HG02759 (cell line): Measurements from ENCODE around the gene CYBRD1.
"Not testable (repeated sequence)": the region's sequence is repeated elsewhere in the genome, so short reads cannot be mapped to it uniquely, and the experiment has no call there.

Experiments
- ATAC-seq: cut with Tn5 transposase; IDR thresholded peaks from one replicate; pipeline ENCODE4 v1.9.1; 2021; ENCODE audit warnings: mild to moderate bottlenecking, moderate library complexity; ENCODE audit not compliant: unreplicated experiment

The CYBRD1 gene

GRCh38 chr2:171514908-171515582 lies 7.2 kb upstream of the CYBRD1 start:
- no peak for ATAC-seq

GRCh38 chr2:171515672-171516298 lies 6.5 kb upstream of the CYBRD1 start:
- ATAC-seq, result no peak

GRCh38 chr2:171516793-171517192 lies 5.5 kb upstream of the CYBRD1 start:
- no peak for ATAC-seq

GRCh38 chr2:171520471-171520870 lies 1.8 kb upstream of the CYBRD1 start:
- ATAC-seq, result no peak

- ATAC-seq, result no peak
These were observed 768 bp upstream of the CYBRD1 start for GRCh38 chr2:171521361-171522051.

- peak; percentile 33 for ATAC-seq
These were observed 464 bp downstream of the CYBRD1 start for GRCh38 chr2:171522788-171523087.

GRCh38 chr2:171523088-171524017 lies 1.1 kb downstream of the CYBRD1 start:
- peak; percentile 45 for ATAC-seq

- ATAC-seq, result no peak
These were observed 1.7 kb downstream of the CYBRD1 start for GRCh38 chr2:171524018-171524401.

- no peak for ATAC-seq
These were observed 7.6 kb downstream of the CYBRD1 start for GRCh38 chr2:171529914-171530313.

- ATAC-seq, result no peak
These were observed 8.1 kb downstream of the CYBRD1 start for GRCh38 chr2:171530378-171530777.

- not testable (repeated sequence) for ATAC-seq
These were observed 8.6 kb downstream of the CYBRD1 start for GRCh38 chr2:171530859-171531258.

GRCh38 chr2:171531291-171531690 lies 9.0 kb downstream of the CYBRD1 start:
- no peak for ATAC-seq

- ATAC-seq, result no peak
These were observed 9.7 kb downstream of the CYBRD1 start for GRCh38 chr2:171531836-171532450.

GRCh38 chr2:171533331-171533730 lies 11.1 kb downstream of the CYBRD1 start:
- no peak for ATAC-seq

GRCh38 chr2:171535528-171535927 lies 13.3 kb downstream of the CYBRD1 start:
- ATAC-seq, result not testable (repeated sequence)

GRCh38 chr2:171540437-171540836 lies 18.2 kb downstream of the CYBRD1 start:
- no peak for ATAC-seq

GRCh38 chr2:171541202-171541887 lies 19.1 kb downstream of the CYBRD1 start:
- no peak for ATAC-seq

GRCh38 chr2:171545086-171545485 lies 22.8 kb downstream of the CYBRD1 start:
- no peak for ATAC-seq

GRCh38 chr2:171547256-171547655 lies 25.0 kb downstream of the CYBRD1 start:
- ATAC-seq, result no peak

GRCh38 chr2:171547720-171548119 lies 25.4 kb downstream of the CYBRD1 start:
- no peak for ATAC-seq
